Measurements from ENCODE around the gene LGALS16.
"Not testable (repeated sequence)": the region's sequence is repeated elsewhere in the genome, so short reads cannot be mapped to it uniquely, and the experiment has no call there.

Gene LGALS16

GRCh38 chr19:39672473-39672872, 16.8 kb downstream of the LGALS16 start:
- no peak for DNase-seq
- H3K9me2 ChIP-seq (replicated peaks; ENCODE audit: insufficient read depth, low read length) = no peaks in the 10 kb centered on the region
- no peak overlapping the region for H3K4me2 ChIP-seq (ENCODE audit: low read depth, low read length)
- H3K4me1 ChIP-seq (ENCODE audit: low read length) = peaks cover 6% of the 10 kb centered on the region
- H3K79me2 ChIP-seq (ENCODE audit: low read length) = no peaks in the 10 kb centered on the region
- H3K36me3 ChIP-seq (replicated peaks; ENCODE audit: insufficient read depth, low read length) = no peaks in the 10 kb centered on the region
- no peaks in the 10 kb centered on the region for H3K9me3 ChIP-seq (replicated peaks; ENCODE audit: insufficient read depth, low read length)
- no peak for TF ChIP-seq EZH2 (optimal IDR thresholded peaks at IDR 0.05; ENCODE audit: low read depth, low read length)
- no peak for TF ChIP-seq CTCF (IDR thresholded peaks at IDR 0.05; ENCODE audit: low read length)
- TF ChIP-seq EZH2phosphoT487 (IDR thresholded peaks at IDR 0.05; ENCODE audit: low read length) = no peak
- no peak overlapping the region for H3K9ac ChIP-seq (ENCODE audit: low read length)
- H3K27ac ChIP-seq (ENCODE audit: low read length) = no peak overlapping the region
- no peaks in the 10 kb centered on the region for H3K27me3 ChIP-seq (replicated peaks; ENCODE audit: insufficient read depth, low read length)
- H2AFZ ChIP-seq (ENCODE audit: low read length) = no peak overlapping the region
- H3F3A ChIP-seq (ENCODE audit: insufficient read depth, low read length) = no peaks in the 10 kb centered on the region
- no peak overlapping the region for H3K4me3 ChIP-seq (ENCODE audit: low read length)
- no peaks in the 10 kb centered on the region for H4K20me1 ChIP-seq (ENCODE audit: insufficient read depth, low read length)

- peak; percentile 55 for TF ChIP-seq CTCF (IDR thresholded peaks at IDR 0.05; ENCODE audit: low read length)
- H3K27me3 ChIP-seq (replicated peaks; ENCODE audit: insufficient read depth, low read length); H3K27ac ChIP-seq (ENCODE audit: low read length); H3K9me2 ChIP-seq (replicated peaks; ENCODE audit: insufficient read depth, low read length); H3K79me2 ChIP-seq (ENCODE audit: low read length); H3K4me3 ChIP-seq (ENCODE audit: low read length); H3K9me3 ChIP-seq (replicated peaks; ENCODE audit: insufficient read depth, low read length); H3K4me2 ChIP-seq (ENCODE audit: low read depth, low read length); H2AFZ ChIP-seq (ENCODE audit: low read length); H3K36me3 ChIP-seq (replicated peaks; ENCODE audit: insufficient read depth, low read length); H3K9ac ChIP-seq (ENCODE audit: low read length); H4K20me1 ChIP-seq (ENCODE audit: insufficient read depth, low read length): not testable (repeated sequence)
- DNase-seq = peak; percentile 77
- peaks cover 19% of the 10 kb centered on the region for H3K4me1 ChIP-seq (ENCODE audit: low read length)
- peaks cover 11% of the 10 kb centered on the region for H3F3A ChIP-seq (ENCODE audit: insufficient read depth, low read length)
These were observed 18.1 kb downstream of the LGALS16 start for GRCh38 chr19:39673862-39674261.

- TF ChIP-seq CTCF (IDR thresholded peaks at IDR 0.05; ENCODE audit: low read length) (no peak), EZH2phosphoT487 (IDR thresholded peaks at IDR 0.05; ENCODE audit: low read length) (no peak), EZH2 (optimal IDR thresholded peaks at IDR 0.05; ENCODE audit: low read depth, low read length) (no peak)
- DNase-seq = no peak
These were observed 20.3 kb downstream of the LGALS16 start for GRCh38 chr19:39676004-39676403.

More at GRCh38 chr19:39676004-39676403, 20.3 kb downstream of the LGALS16 start:
- Histone ChIP-seq H2AFZ (ENCODE audit: low read length) (no peak overlapping the region), H3K9me3 (replicated peaks; ENCODE audit: insufficient read depth, low read length) (no peaks in the 10 kb centered on the region), H3K4me2 (ENCODE audit: low read depth, low read length) (no peak overlapping the region), H3K4me3 (ENCODE audit: low read length) (no peak overlapping the region), H3K9ac (ENCODE audit: low read length) (no peak overlapping the region), H3K9me2 (replicated peaks; ENCODE audit: insufficient read depth, low read length) (no peaks in the 10 kb centered on the region), H3K79me2 (ENCODE audit: low read length) (peaks cover 14% of the 10 kb centered on the region), H3K27ac (ENCODE audit: low read length) (no peak overlapping the region), H3F3A (ENCODE audit: insufficient read depth, low read length) (peaks cover 32% of the 10 kb centered on the region), H3K36me3 (replicated peaks; ENCODE audit: insufficient read depth, low read length) (no peaks in the 10 kb centered on the region), H3K4me1 (ENCODE audit: low read length) (peaks cover 28% of the 10 kb centered on the region), H3K27me3 (replicated peaks; ENCODE audit: insufficient read depth, low read length) (no peaks in the 10 kb centered on the region), H4K20me1 (ENCODE audit: insufficient read depth, low read length) (no peaks in the 10 kb centered on the region)

All from MM.1S (cell line).